GM12873 (cell line): Measurements from ENCODE around the gene CETN1.

Experiments used
- CTCF ChIP-seq: IDR thresholded peaks from 2 replicates; pipeline ENCODE4 v1.5.1; 2012; ENCODE audit warnings: low read depth, mild to moderate bottlenecking, moderate library complexity, low read length, control low read depth; ENCODE audit not compliant: insufficient read depth; ENCODE audit errors: missing control alignments

The CETN1 gene

GRCh38 chr18:555705-556457 lies 24.3 kb upstream of the CETN1 start:
- no peak for TF ChIP-seq CTCF

GRCh38 chr18:564708-565561 lies 15.2 kb upstream of the CETN1 start:
- TF ChIP-seq CTCF = no peak

GRCh38 chr18:565562-566061 lies 14.6 kb upstream of the CETN1 start:
- TF ChIP-seq CTCF = no peak

- TF ChIP-seq CTCF = no peak
Measured at GRCh38 chr18:567122-567521, 13.1 kb upstream of the CETN1 start.

GRCh38 chr18:568731-569130 lies 11.4 kb upstream of the CETN1 start:
- no peak for TF ChIP-seq CTCF

GRCh38 chr18:570256-570655 lies 9.9 kb upstream of the CETN1 start:
- no peak for TF ChIP-seq CTCF

- no peak for TF ChIP-seq CTCF
Measured at GRCh38 chr18:570697-571096, 9.5 kb upstream of the CETN1 start.
